ENCODE measurements around the gene TENM4.
"Not testable (repeated sequence)": the region's sequence is repeated elsewhere in the genome, so short reads cannot be mapped to it uniquely, and the experiment has no call there.

Gene TENM4

DNA sequence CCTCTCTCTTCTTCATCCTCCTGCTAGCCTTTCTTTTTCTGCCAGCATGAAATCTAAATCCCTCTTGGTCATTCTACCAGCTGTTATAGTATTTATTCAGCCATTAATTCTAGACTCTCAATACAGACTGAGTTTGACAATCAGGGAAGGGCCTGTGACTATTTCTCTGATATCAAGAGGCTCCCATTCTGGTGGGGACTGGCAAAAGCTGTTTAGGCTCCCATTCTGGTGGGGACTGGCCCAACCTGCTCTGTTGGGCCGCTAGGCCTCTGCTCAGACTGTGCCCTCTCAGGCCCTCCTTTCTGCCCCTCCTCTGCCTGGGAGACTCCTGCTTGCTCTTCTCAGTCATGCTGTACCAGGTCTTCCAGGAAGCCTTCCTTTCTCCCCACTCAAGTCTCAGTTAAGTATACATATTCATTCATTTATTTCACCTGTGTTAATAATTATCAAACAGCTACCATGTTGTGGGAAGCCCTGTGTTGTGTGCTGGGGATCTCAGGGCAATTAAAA lies 542.5 kb downstream of the TENM4 start:
- DNase-seq (no peak), ATAC-seq (no peak)

GRCh38 chr11:78893996-78894395 lies 546.8 kb downstream of the TENM4 start:
- ATAC-seq, result no peak
- no peak for DNase-seq

DNA sequence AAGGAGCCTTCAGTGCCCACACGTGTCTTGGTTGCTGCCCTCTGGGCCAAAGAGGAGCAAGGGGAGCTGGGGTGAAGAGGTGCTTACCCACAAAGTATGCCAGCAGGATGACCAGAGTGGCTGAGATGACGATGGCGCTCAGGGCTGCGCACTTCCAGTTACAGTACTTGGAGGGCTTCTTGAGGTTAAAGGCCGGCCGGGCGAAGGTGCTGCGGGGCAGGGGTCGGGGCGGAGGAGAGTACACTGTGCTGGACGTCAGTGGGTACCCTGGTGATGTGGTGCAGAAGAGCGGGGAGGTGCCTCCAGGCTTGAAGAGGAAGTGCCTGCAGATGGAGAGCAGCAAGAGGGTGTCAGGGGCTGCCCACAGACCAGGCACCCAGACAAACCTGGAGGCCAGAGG lies 551.1 kb downstream of the TENM4 start:
- ATAC-seq, result no peak
- no peak for DNase-seq

DNA sequence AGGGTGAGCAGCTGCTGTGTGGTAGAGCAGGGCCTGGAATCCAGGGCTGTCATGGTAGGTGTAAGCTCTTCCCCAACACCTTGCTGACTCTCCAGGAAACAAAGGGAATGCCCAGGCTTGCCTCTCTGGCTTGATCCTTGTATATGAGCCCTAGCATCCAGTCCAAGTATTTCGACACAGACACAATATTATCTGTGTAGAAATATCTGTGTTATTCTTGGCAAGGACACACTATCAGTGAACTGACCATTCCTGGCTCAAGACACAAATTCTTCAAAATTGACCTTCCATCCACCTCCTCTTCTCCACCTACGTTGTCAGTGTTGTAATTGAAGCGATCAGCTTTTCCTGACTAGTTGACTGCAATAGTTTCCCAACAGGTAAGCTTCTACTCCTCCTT lies 554.2 kb downstream of the TENM4 start:
- DNase-seq (no peak), ATAC-seq (no peak)

DNA sequence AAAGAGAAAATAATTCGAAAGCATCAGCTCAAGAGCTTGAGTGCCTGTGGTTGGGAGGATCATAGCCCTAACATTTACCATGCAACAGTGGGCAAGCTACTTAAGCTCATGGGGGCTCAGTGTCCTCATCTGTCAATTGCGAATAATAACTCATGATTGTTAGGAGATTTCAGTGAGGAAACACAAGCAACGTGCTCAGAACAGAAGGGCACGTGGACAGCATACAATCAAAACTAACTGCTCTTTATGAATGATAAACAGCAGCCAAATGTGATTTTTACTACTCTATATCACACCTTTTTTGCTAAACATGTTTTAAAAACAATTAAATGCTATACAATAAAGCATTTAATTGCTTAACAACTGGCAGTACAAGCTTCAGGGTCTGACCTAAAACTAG lies 556.1 kb downstream of the TENM4 start:
- ATAC-seq, result no peak
- DNase-seq, result no peak

GRCh38 chr11:78883506-78883905 lies 557.3 kb downstream of the TENM4 start:
- no peak for DNase-seq
- no peak for ATAC-seq

GRCh38 chr11:78879094-78879980 lies 561.5 kb downstream of the TENM4 start:
- DNase-seq, ATAC-seq: not testable (repeated sequence)

DNA sequence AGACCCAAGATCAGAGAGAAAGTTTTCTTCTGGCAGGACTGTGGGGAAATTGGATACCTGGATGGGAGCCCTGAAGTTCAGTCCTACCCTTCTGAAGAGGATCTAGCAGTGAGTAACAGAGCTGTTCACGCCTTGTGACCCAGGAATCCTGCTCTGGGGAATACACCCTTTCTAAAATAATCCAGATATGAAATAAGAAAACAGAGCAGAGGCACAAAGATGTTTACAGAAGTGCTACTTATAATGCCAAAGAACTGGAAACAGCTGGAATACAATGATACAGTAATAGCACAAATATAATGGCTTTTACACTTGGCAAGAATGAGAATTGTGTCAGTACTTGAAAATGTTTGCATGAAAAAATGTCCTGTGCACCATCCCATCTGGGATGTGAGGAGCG lies 562.2 kb downstream of the TENM4 start:
- no peak for ATAC-seq

DNA sequence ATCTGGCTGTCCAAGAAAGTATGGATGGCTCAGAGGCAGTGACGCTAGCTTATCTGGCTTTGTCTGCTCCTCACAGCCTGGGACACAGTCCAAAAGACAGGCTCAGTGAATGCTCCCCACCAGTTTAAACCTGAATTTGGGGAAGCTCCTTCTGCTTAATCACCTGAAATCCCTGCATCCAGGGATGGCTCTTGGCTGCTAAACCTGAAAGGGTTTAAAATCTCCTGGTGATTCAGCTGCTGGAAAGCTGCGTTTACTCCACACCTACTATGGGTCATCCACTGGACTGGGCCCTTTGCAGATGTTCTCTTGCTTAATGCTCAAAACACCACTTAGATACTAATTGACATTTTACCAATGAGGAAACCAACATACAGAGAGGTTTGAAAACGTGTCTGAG lies 564.2 kb downstream of the TENM4 start:
- ATAC-seq, result no peak

More for the DNA sequence above, 562.2 kb downstream of the TENM4 start:
- no peak for DNase-seq

GRCh38 chr11:78870655-78871054 lies 570.2 kb downstream of the TENM4 start:
- ATAC-seq (no peak), DNase-seq (no peak)

More for the DNA sequence above, 564.2 kb downstream of the TENM4 start:
- DNase-seq, result no peak

DNA sequence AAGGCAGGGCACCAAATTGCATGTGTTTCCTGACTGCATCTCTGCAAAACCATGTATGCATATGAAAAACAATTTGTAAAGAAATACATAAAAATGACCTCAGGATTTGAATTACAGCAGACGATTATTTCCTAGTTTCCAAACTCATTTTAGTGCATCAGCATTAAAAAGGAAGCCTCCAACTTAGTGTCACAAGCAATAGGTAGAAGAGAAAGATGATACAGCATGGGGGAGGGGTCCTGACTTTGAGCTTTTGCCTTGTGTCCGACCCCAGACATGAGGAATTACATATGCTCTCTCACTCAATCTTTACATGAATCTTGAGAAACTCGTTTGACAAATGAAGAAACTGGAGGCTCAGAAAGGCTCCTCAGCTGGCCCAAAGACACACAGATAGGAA lies 571.5 kb downstream of the TENM4 start:
- ATAC-seq (no peak), DNase-seq (no peak)

DNA sequence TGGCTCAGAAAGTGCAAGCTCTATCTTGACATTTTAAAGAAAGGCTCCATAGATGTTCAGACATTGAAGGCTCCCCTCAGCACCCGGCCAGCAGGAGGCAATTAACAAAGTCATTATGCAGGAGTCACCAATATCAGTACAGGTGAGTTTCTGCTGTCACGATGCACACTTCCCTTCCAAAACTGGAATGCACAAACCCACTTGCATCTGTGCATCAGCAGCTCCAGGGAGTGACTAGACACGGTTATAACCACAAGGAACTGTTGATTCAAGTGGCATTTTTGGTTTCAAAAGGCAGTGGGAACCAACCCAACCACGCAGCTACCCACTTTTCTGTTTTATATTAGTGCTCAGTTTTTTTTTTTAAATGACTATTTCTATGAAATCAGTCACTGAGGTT lies 572.3 kb downstream of the TENM4 start:
- no peak for ATAC-seq
- DNase-seq, result no peak

DNA sequence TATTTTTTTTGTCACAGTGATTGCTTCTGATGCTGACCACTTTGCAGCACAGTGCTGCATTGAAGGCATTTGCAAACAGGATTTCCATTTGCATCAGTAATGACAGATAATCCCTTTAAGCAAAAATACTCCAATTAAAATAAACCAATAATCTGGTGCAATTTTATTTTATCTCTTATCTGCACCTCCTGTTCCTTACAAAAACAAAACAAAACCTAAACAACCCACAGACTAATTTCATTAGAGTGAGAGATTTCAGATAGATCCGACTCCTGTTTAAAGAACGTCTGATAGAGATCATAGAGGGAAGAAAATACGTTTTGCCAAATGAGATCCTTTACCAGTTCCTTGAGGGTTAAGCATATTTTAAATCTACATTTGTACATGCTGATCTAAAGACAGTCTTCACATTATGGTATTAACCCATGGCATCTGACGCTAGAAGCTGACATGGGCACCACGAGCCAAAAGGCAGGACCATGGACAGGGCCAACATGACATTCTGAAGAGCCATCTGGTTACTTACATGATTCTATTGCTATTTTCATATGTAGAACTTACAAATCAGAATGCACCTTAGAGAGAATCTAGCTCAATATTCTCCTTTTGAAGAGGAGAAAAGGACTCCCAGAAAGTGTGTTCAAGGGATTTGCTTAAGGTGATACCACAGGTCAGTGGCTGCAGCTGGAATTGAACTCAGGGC lies 580.0 kb downstream of the TENM4 start:
- ATAC-seq (no peak), DNase-seq (no peak)

DNA sequence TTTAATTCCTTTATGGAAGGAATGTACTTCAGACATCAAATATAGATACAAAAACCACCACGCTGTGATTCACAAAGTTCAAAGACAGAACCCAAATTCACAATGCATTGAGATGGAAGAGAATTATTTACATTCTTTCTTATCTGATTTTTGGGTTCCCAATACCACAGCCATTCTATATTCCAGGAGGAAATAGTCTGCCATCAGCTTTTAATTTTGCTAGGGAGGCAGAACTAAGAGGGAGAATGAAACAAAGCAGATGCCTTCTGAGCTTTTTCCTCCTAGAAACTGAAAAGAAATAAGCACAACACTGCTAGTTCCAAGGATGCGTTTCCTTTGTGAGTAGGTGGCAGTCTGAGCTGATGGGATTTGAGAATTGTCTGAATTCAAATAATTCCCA lies 583.1 kb downstream of the TENM4 start:
- no peak for DNase-seq

DNA sequence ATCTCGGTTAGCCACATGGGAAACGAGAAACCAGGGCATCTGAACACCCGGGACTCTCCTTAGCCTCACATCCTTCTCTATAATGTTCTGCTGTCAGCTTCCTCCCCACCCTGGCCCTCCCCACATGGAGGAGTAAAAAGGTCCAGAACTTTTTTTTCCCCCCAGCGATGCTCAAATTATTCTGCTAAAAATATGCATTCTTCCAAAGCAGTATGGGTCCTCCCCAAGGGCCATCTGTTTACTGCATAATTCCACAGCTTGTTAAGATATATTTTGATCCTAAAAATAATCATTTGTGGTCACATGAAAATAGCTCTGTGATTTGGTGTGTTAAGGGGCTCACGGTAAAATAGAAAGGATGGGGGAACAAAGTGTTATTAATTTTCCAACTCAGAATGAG lies 584.6 kb downstream of the TENM4 start:
- no peak for DNase-seq
- no peak for ATAC-seq

More for the DNA sequence above, 583.1 kb downstream of the TENM4 start:
- no peak for ATAC-seq

DNA sequence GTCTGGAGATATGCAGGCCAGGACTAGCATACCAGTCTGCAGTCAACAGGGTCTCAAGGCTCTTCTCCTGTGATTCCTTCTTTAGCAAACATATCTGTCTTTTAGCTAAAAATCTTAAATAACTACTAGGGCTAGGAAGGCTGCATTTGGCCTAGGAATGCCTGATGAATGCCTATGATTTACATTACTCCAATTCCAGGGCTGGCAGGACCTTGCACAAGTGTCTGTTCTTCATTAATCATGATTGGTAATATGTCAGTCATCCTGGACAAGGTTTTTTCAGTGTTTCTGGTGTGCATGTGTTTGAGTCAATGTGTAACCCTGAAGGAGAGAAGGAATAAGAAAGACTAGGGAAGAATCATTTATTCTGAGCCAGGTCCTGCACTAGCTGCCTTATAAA lies 585.7 kb downstream of the TENM4 start:
- DNase-seq (no peak), ATAC-seq (no peak)

- DNase-seq (no peak), ATAC-seq (no peak)
These were observed 587.3 kb downstream of the TENM4 start for GRCh38 chr11:78853521-78853920.

- DNase-seq, result no peak
- ATAC-seq, result no peak
These were observed 588.8 kb downstream of the TENM4 start for GRCh38 chr11:78851878-78852586.

DNA sequence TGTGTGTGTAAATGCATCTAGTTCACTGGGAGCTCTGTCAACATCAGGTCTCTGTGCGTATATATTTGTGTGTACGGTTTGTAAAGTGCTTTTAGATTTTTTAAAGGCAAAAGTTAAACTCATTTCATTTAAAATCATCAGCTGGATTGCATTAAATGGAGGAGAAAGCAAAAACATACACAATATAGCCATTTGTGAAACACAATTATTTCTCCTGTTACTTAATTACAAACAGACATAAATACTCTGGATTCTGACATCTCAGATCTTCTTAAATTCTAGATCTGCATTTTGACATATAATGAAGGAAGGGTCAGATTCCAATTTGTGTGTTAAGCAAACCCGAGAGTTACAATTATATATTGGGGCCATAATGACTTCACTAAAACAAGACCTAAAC lies 590.8 kb downstream of the TENM4 start:
- no peak for DNase-seq
- no peak for ATAC-seq

DNA sequence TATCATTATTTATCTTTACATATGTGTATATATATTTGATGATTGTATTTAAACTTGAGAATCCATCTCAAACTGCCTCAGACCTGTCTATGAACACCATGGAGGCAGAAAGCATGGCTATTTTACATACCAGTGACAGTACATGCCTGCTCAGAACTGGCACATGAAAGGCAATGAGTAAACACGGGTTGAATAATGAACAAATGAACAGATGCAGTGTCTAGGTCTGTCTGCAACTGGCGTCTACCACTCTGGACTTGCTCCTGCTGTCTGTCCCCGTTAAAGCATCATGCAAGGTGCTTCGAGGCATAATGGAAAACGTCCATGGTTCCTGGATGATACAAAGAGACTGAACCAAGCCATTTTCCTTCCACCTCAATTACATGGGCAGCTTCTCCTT lies 594.6 kb downstream of the TENM4 start:
- ATAC-seq, result no peak
- DNase-seq, result no peak

DNA sequence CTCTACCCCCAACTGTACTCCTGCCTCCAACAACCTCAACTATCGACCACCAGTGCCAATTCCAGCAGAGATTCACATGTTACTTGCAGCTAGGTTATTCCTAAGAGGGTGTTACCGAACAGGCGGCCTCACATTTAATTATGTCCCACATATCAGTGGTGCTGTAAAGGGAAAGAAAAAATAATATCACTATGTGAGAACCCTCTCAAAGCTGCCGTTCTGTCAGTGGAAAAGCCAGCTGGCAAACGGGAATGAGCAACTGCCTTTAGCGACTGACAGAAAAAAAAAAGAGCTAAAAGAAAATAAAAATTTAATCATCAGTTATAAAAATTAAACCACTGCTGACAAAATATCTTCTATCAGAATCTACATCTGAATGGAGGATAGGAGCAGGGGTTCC lies 595.3 kb downstream of the TENM4 start:
- no peak for DNase-seq
- ATAC-seq, result no peak

GRCh38 chr11:78841456-78842060 lies 599.3 kb downstream of the TENM4 start:
- ATAC-seq (no peak), DNase-seq (no peak)
